Right lobe of liver (tissue), 6 donors: ENCODE results near the gene WWP2. TPM values are rescaled to one million over a fixed set of nuclear protein-coding genes. Genes with fewer than 3 reads are reported as not detected.
A peak's percentile ranks its signal among the peaks of the same experiment; 100 is the strongest.
"Not testable (repeated sequence)": the region's sequence is repeated elsewhere in the genome, so short reads cannot be mapped to it uniquely, and the experiment has no call there.

Experiments used
- ATAC-seq, 4 donors: fragments of 200-7000 bp; cut with Tn5 transposase; one replicate each; pipeline ENCODE4 v1.9.1; 2020; ENCODE audit warnings: mild to moderate bottlenecking in 4 of 4, moderate library complexity in 4 of 4
- DNase-seq, 3 donors: peaks; one replicate each; pipeline ENCODE4 v3.0.0-alpha.2; 2020
- H3K27ac ChIP-seq, 3 donors: fragments of 200-600 bp; one replicate each; pipeline ENCODE4 v1.8.0; 2022
- H3K27me3 ChIP-seq, 2 donors: fragments of 200-600 bp; one replicate each; pipeline ENCODE4 v1.8.0; 2022
- H3K36me3 ChIP-seq, 4 donors: fragments of 200-600 bp; sonication (generic) in 1 of 4; one replicate each; pipeline versions ENCODE4 v1.5.1 to v1.8.0; 2017 to 2022; ENCODE audit warnings: control low read depth in 1 of 4
- H3K4me1 ChIP-seq, 4 donors: fragments of 200-600 bp; sonication (generic) in 1 of 4; one replicate each; pipeline versions ENCODE4 v1.5.1 to v1.8.0; 2017 to 2022; ENCODE audit warnings: control low read depth in 1 of 4
- H3K4me3 ChIP-seq, 3 donors: fragments of 200-600 bp; one replicate each; pipeline ENCODE4 v1.8.0; 2022
- H3K9me3 ChIP-seq, 4 donors: fragments of 200-600 bp; sonication (generic) in 1 of 4; one replicate each; pipeline versions ENCODE4 v1.5.1 to v1.8.0; 2017 to 2022; ENCODE audit warnings: control low read depth in 1 of 4
- POLR2A ChIP-seq: fragments of 450-650 bp; IDR thresholded peaks from one replicate; pipeline ENCODE4 v1.6.1; 2017; ENCODE audit warnings: antibody characterized with exemption, mild to moderate bottlenecking
- WGBS: methylation state at CpG from one replicate; pipeline ENCODE4 v1.1.6; 2018; ENCODE audit warnings: low coverage, low lambda C conversion rate; ENCODE audit not compliant: insufficient coverage; ENCODE audit errors: missing lambda C conversion rate; 5-methylcytosine and 5-hydroxymethylcytosine counted together
- intact Hi-C, 2 donors: fragments of 100-400 bp; cut with DNase I; formaldehyde crosslinking; loops; one replicate each; pipeline versions ENCODE4 v1.11.2 to v1.14.1; 2022
- total RNA-seq, 6 experiments: library from RNA; depleted of rRNA in 2 of 6; stranded (reverse); fragments of >200 nt in 2 of 6; fragmentation: NEBNext Ultra II Directional in 3 of 6; extraction: Animal tissue kit (Norgen Biotek cat#: 25700) in 3 of 6; gene quantifications; one replicate each; pipeline versions ENCODE4 v1.1.0 to v1.2.4, GENCODE V29; 2016 to 2023
- TF ChIP-seq, protein P1 (sequence below), 4 donors: fragments of 200-600 bp in 3 of 4; fragments of 450-650 bp in 1 of 4; IDR thresholded peaks; one replicate each; pipeline versions ENCODE4 v1.5.1 to v1.8.0; 2016 to 2022; ENCODE audit warnings: antibody characterized with exemption in 4 of 4, mild to moderate bottlenecking in 2 of 4
- donor health status: DM: no; HTN: yes; CAD: no.
- donor health status: DM: no; HTN: no; CAD: no.
- donor health status: DM: no; HTN: no; CAD: no.
- donor health status: DM: no; HTN: yes; CAD: no.
- donor health status: DM: no; HTN: yes; CAD: no.

The WWP2 gene
- total RNA-seq, 6 experiments from 2014 or later, result 18.1 to 24.6 (median 22.4) TPM

GRCh38 chr16:69794486-69794885 is 32.4 kb downstream of the WWP2 start:
- no peak for ATAC-seq
- no peaks in the 10 kb centered on the region for H3K9me3 ChIP-seq
- no peak overlapping the region for H3K4me3 ChIP-seq
- H3K27me3 ChIP-seq, result no peaks in the 10 kb centered on the region
- H3K36me3 ChIP-seq, result peaks cover 0 to 19% (median 4%) of the 10 kb centered on the region in 4 donors
- H3K27ac ChIP-seq, result no peak overlapping the region
- no peak for DNase-seq
- intact Hi-C loops, result no loop called here
- WGBS, result 88% methylated on average over 2 of the region's 2 CpGs
- no peaks in the 10 kb centered on the region for H3K4me1 ChIP-seq
- no peak for TF ChIP-seq POLR2A

- no peaks in the 10 kb centered on the region for H3K4me1 ChIP-seq
- ATAC-seq, result peak; percentile 93 to 97 (median 94)
- WGBS, result 36% methylated on average over 19 of the region's 19 CpGs
- no peak for DNase-seq
- H3K27ac ChIP-seq, result no peak overlapping the region
- intact Hi-C loops, result loop anchor here (5.0 kb wide), 2 partner anchors 131 to 136 kb away; no protein-coding TSS in a partner anchor
- TF ChIP-seq, protein P1, sequence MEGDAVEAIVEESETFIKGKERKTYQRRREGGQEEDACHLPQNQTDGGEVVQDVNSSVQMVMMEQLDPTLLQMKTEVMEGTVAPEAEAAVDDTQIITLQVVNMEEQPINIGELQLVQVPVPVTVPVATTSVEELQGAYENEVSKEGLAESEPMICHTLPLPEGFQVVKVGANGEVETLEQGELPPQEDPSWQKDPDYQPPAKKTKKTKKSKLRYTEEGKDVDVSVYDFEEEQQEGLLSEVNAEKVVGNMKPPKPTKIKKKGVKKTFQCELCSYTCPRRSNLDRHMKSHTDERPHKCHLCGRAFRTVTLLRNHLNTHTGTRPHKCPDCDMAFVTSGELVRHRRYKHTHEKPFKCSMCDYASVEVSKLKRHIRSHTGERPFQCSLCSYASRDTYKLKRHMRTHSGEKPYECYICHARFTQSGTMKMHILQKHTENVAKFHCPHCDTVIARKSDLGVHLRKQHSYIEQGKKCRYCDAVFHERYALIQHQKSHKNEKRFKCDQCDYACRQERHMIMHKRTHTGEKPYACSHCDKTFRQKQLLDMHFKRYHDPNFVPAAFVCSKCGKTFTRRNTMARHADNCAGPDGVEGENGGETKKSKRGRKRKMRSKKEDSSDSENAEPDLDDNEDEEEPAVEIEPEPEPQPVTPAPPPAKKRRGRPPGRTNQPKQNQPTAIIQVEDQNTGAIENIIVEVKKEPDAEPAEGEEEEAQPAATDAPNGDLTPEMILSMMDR (IDR thresholded peaks at IDR 0.05), result peak; percentile 89 to 94 (median 91)
- no peak for TF ChIP-seq POLR2A
- H3K27me3 ChIP-seq, result no peaks in the 10 kb centered on the region
- H3K36me3 ChIP-seq, result peaks cover 0 to 20% (median 6%) of the 10 kb centered on the region in 4 donors
- no peak overlapping the region for H3K4me3 ChIP-seq
- no peaks in the 10 kb centered on the region for H3K9me3 ChIP-seq
Observed at GRCh38 chr16:69796285-69797118, 34.4 kb downstream of the WWP2 start.

DNA sequence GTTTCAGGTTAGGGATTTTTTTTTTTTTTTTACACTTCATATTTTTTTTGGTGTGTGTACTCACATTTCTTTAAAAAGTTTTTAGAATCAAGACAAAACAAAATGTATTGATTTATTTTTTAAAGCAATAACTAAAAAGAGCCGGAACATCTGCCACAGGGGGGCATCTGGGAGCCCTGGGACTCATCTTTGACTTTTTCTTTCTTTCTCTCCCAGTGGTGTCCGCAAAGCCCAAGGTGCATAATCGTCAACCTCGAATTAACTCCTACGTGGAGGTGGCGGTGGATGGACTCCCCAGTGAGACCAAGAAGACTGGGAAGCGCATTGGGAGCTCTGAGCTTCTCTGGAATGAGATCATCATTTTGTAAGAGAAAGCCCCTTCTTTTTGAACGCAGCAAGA is 36.3 kb downstream of the WWP2 start:
- Histone ChIP-seq H3K27ac (no peak overlapping the region), H3K4me3 (no peak overlapping the region), H3K4me1 (no peaks in the 10 kb centered on the region), H3K9me3 (no peaks in the 10 kb centered on the region), H3K27me3 (no peaks in the 10 kb centered on the region), H3K36me3 (peaks cover 0 to 11% (median 7%) of the 10 kb centered on the region in 4 donors)
- no peak for ATAC-seq
- DNase-seq, result no peak
- TF ChIP-seq POLR2A, result no peak
- TF ChIP-seq, protein P1 (IDR thresholded peaks at IDR 0.05), result peak in 1 of 4 donors; percentile 8
- WGBS, result 82% methylated on average over 4 of the region's 8 CpGs
- intact Hi-C loops, result loop anchor here (5.0 kb wide), 2 partner anchors 129 to 134 kb away; no protein-coding TSS in a partner anchor

GRCh38 chr16:69799611-69800031 is 37.5 kb downstream of the WWP2 start:
- DNase-seq (no peak), ATAC-seq (no peak)
- no peak overlapping the region for H3K27ac ChIP-seq
- no peaks in the 10 kb centered on the region for H3K9me3 ChIP-seq
- H3K4me1 ChIP-seq, result no peaks in the 10 kb centered on the region
- WGBS, result 86% methylated on average over 11 of the region's 11 CpGs
- intact Hi-C loops, result loop anchor here (5.0 kb wide), 2 partner anchors 128 to 133 kb away; no protein-coding TSS in a partner anchor
- peaks cover 0 to 11% (median 7%) of the 10 kb centered on the region in 4 donors for H3K36me3 ChIP-seq
- TF ChIP-seq POLR2A, result no peak
- TF ChIP-seq, protein P1 (IDR thresholded peaks at IDR 0.05), result no peak
- H3K27me3 ChIP-seq, result no peaks in the 10 kb centered on the region
- no peak overlapping the region for H3K4me3 ChIP-seq

DNA sequence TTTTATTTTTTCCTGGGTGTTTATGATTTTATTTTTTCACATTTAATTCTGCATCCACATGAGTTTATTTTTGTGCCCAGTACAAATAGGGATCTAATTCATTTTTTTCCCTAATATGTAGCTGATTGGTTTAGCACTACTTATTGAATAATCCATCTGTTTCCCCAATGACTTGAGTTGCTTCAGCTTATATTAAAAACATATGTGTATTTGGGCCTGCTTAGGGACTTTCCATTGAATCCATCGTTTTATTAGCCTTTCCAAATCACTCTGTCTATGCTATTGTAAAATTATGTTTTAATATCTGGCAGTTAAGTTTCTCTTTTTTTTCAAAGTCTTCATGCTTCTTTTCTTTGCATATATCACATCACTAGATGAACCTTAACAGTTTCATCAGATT is 42.2 kb downstream of the WWP2 start:
- Histone ChIP-seq H3K9me3 (no peaks in the 10 kb centered on the region), H3K27ac (no peak overlapping the region), H3K36me3 (peaks cover 0 to 10% (median 5%) of the 10 kb centered on the region in 4 donors), H3K27me3 (no peaks in the 10 kb centered on the region), H3K4me1 (no peaks in the 10 kb centered on the region), H3K4me3 (no peak overlapping the region)
- no peak for TF ChIP-seq POLR2A
- TF ChIP-seq, protein P1 (IDR thresholded peaks at IDR 0.05), result no peak
- intact Hi-C loops, result no loop called here
- no peak for ATAC-seq
- DNase-seq, result no peak
- 92% methylated on average over 1 of the region's 1 CpG for WGBS

- H3K9me3 ChIP-seq, DNase-seq, H3K4me3 ChIP-seq, H3K27me3 ChIP-seq, intact Hi-C loops, ATAC-seq, H3K36me3 ChIP-seq, H3K4me1 ChIP-seq, H3K27ac ChIP-seq: not testable (repeated sequence)
Observed at GRCh38 chr16:69806776-69807175, 44.6 kb downstream of the WWP2 start.
